ENCODE measurements around the gene NTNG2.

The NTNG2 gene

GRCh38 chr9:132241840-132242620 is 80.2 kb downstream of the NTNG2 start (continued):
- TF ChIP-seq KLF8 (tag by site-specific recombination; IDR thresholded peaks at IDR 0.05) (peak; percentile 37; the same call in 1 of the 2 replicates), ZNF214 (tag by site-specific recombination; IDR thresholded peaks at IDR 0.05; ENCODE audit: borderline replicate concordance) (no peak), ZNF843 (tag by site-specific recombination; IDR thresholded peaks at IDR 0.05) (0 out of 2 replicates have a peak, but pooled peaks have one; percentile 2), ZNF24 (tag by site-specific recombination; IDR thresholded peaks at IDR 0.05) (no peak), ZEB2 (tag by site-specific recombination; IDR thresholded peaks at IDR 0.05) (peak; percentile 41), REPIN1 (tag by site-specific recombination; IDR thresholded peaks at IDR 0.05; ENCODE audit: low read depth) (no peak), GLI2 (tag by site-specific recombination; IDR thresholded peaks at IDR 0.05; ENCODE audit: borderline replicate concordance, low read depth) (no peak), ZNF777 (tag by site-specific recombination; IDR thresholded peaks at IDR 0.05; ENCODE audit: borderline replicate concordance) (no peak), ZNF16 (tag by site-specific recombination; IDR thresholded peaks at IDR 0.05; ENCODE audit: low read depth) (no peak), ZNF132 (tag by site-specific recombination; IDR thresholded peaks at IDR 0.05; ENCODE audit: borderline replicate concordance) (no peak), ZNF350 (tag by site-specific recombination; IDR thresholded peaks at IDR 0.05) (no peak), KLF1 (tag by site-specific recombination; IDR thresholded peaks at IDR 0.05) (no peak), ZNF596 (tag by site-specific recombination; IDR thresholded peaks at IDR 0.05) (no peak), ZNF423 (tag by site-specific recombination; IDR thresholded peaks at IDR 0.05) (peak; percentile 12; the same call in 1 of the 2 replicates), SCRT1 (tag by site-specific recombination; IDR thresholded peaks at IDR 0.05; ENCODE audit: borderline replicate concordance) (no peak), ZNF48 (tag by site-specific recombination; IDR thresholded peaks at IDR 0.05) (no peak)

- H3K9me3 ChIP-seq (ENCODE audit: control insufficient read depth, insufficient read depth, low read depth, low read length) = no peaks in the 10 kb centered on the region
- ChIA-PET CTCF (interaction anchor here (0.9 to 1.2 kb wide), 2 partner anchors 26 to 73 kb away, joined by 3 to 4 read pairs; no protein-coding TSS in a partner anchor), POLR2A (no interaction called here)
- no peak overlapping the region for H3K27ac ChIP-seq (ENCODE audit: extremely low read depth, low read depth, low read length)
- peaks cover 2% of the 10 kb centered on the region; the same call in 1 of the 2 replicates for H3K4me1 ChIP-seq (ENCODE audit: control insufficient read depth, insufficient read depth, low read length)
- H3K36me3 ChIP-seq (ENCODE audit: control insufficient read depth in 2 of 2, insufficient read depth in 1 of 2, low read length in 2 of 2) = no peaks in the 10 kb centered on the region
- peak overlapping the region; percentile 50; the same call in 1 of the 2 replicates for H3K4me3 ChIP-seq (ENCODE audit: low read depth, low read length)
- TF ChIP-seq ZNF19 (tag by site-specific recombination; IDR thresholded peaks at IDR 0.05; ENCODE audit: low read depth) (no peak), GLIS1 (tag by site-specific recombination; IDR thresholded peaks at IDR 0.05) (peak; percentile 70; the same call in 1 of the 2 replicates), ZSCAN23 (tag by site-specific recombination; IDR thresholded peaks at IDR 0.05) (no peak), SCRT1 (tag by site-specific recombination; IDR thresholded peaks at IDR 0.05; ENCODE audit: borderline replicate concordance) (peak; percentile 98), ZNF114 (tag by site-specific recombination; IDR thresholded peaks at IDR 0.05) (no peak), ZNF48 (tag by site-specific recombination; IDR thresholded peaks at IDR 0.05) (no peak), ZNF398 (tag by site-specific recombination; IDR thresholded peaks at IDR 0.05) (0 out of 2 replicates have a peak, but pooled peaks have one; percentile 9), GLI4 (tag by site-specific recombination; IDR thresholded peaks at IDR 0.05) (no peak), BCL6B (tag by site-specific recombination; IDR thresholded peaks at IDR 0.05) (no peak), ZNF391 (tag by site-specific recombination; IDR thresholded peaks at IDR 0.05; ENCODE audit: borderline replicate concordance, low read depth) (no peak), OSR2 (tag by site-specific recombination; IDR thresholded peaks at IDR 0.05) (no peak), HOXD13 (CRISPR knock-in tag; IDR thresholded peaks at IDR 0.05; ENCODE audit: borderline replicate concordance) (no peak)
- TF ChIP-seq, protein P1, sequence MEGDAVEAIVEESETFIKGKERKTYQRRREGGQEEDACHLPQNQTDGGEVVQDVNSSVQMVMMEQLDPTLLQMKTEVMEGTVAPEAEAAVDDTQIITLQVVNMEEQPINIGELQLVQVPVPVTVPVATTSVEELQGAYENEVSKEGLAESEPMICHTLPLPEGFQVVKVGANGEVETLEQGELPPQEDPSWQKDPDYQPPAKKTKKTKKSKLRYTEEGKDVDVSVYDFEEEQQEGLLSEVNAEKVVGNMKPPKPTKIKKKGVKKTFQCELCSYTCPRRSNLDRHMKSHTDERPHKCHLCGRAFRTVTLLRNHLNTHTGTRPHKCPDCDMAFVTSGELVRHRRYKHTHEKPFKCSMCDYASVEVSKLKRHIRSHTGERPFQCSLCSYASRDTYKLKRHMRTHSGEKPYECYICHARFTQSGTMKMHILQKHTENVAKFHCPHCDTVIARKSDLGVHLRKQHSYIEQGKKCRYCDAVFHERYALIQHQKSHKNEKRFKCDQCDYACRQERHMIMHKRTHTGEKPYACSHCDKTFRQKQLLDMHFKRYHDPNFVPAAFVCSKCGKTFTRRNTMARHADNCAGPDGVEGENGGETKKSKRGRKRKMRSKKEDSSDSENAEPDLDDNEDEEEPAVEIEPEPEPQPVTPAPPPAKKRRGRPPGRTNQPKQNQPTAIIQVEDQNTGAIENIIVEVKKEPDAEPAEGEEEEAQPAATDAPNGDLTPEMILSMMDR (tag by site-specific recombination; IDR thresholded peaks at IDR 0.05) = no peak; the same call in 1 of the 2 replicates
- TF ChIP-seq, protein P2, sequence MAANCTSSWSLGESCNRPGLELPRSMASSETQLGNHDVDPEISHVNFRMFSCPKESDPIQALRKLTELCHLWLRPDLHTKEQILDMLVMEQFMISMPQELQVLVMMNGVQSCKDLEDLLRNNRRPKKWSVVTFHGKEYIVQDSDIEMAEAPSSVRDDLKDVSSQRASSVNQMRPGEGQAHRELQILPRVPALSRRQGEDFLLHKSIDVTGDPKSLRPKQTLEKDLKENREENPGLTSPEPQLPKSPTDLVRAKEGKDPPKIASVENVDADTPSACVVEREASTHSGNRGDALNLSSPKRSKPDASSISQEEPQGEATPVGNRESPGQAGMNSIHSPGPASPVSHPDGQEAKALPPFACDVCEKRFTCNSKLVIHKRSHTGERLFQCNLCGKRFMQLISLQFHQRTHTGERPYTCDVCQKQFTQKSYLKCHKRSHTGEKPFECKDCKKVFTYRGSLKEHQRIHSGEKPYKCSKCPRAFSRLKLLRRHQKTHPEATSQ (tag by site-specific recombination; IDR thresholded peaks at IDR 0.05) = no peak
These were observed 80.8 kb downstream of the NTNG2 start for GRCh38 chr9:132242621-132243155.
